HG03025 (cell line): ENCODE measurements around the gene CEL.
"Not testable (repeated sequence)": the region's sequence is repeated elsewhere in the genome, so short reads cannot be mapped to it uniquely, and the experiment has no call there.

ENCODE experiments used
- ATAC-seq: cut with Tn5 transposase; IDR thresholded peaks from one replicate; pipeline ENCODE4 v1.9.1; 2021; ENCODE audit warnings: mild to moderate bottlenecking, moderate library complexity; ENCODE audit not compliant: unreplicated experiment, low FRiP score

The CEL gene

DNA sequence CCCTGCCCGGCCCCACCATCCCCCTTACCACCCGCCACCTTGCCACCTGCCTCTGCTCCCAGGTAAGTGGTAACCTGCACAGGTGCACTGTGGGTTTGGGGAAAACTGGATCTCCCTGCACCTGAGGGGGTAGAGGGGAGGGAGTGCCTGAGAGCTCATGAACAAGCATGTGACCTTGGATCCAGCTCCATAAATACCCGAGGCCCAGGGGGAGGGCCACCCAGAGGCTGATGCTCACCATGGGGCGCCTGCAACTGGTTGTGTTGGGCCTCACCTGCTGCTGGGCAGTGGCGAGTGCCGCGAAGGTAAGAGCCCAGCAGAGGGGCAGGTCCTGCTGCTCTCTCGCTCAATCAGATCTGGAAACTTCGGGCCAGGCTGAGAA, at the start of gene CEL:
Gene CEL (plus strand): TSS at position 218 of the 382 bp plus-strand sequence. CDS start 22 bp downstream, at position 240.
- not testable (repeated sequence) for ATAC-seq

DNA sequence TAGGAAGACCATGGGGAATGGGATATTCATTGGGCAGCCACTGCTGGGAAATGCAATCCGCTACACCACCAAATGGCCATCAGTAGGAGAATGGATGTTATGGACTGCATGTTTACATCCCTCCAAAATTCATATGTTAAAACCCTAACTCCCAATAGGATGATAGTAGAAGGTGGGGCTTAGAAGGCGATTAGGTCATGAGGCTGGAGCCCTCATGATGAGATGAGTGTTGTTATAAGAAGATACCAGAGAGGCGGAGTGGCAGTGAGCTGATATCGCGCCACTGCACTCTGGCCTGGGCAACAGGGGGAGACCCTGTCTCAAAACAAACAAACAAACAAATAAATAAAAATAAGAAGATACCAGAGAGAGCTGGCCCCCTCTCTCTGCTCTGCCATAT, 47.1 kb upstream of the CEL start:
- ATAC-seq: no peak

DNA sequence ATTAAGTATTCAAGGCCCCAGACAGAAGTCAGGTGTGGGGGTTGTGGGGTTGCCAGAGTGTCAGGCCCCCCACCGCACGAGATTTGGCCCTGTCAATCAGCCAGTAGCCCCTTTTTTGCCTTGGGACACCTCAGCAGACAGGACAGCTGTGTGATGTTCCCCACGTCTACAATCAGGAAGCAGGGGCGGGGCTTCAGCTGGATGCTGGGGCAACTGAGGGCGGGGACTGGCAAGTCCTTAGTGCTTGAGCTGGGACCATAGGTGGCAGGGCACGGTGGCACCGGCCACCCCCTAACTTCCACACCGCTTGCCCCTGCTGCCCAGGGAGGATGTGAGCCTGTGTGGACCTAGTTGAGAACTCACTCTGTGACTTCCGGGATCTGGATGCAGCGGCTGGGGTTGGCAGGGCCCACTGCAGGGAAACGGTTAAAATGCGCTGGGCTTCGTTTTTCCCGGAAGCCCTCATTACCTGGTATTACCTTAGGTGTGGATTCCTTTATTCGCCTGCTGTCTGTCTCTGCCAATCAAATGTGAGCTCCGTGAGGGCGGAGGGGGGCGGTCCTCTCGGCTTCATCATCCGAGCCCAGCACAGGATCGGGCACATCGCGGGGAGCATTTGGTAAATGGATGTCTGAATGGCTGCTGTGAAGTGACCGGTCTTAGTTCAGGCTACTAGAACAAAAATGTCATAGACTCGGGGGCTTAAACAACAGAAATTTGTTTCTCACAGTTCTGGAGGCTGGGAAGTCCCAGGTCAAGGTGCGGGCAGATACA, 38.5 kb upstream of the CEL start:
- ATAC-seq: no peak

DNA sequence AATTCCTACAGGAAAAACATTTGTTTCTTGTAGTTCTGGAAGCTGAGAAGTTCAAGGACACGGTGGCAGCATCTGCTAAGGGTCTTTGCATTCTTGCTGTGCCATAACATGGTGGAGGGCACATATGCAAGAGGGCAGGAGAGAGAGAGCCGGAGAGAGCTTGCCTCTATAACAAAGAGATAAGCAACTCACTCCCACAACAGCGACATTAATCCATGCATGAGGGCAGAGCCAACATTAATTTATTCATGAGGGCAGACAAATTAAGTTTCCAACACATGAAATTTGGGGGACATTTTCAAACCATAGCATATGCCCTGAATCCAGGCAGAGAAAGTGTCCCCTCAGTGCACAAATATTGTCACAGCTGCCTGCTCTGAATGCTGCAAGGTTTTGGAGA, 35.4 kb upstream of the CEL start:
- no peak for ATAC-seq

DNA sequence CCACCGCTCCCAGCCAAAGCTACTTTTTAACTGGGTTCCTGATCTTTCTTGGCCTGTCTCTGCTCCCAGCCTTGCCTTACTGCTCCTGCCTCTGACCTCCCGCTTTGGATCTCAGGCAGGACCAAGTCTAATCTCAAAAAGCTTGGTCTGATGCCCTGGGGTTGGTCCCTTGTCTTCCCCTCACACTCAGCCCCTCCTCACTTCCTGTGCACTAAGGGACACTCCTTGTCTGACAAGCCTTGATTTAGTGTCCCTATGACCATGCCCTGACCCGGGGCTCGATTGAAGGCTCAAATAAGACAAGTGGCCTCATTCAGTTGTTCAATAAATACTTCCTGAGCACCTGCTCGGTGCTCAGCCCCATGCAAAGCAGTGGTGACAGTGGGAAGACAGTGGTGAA, 34.6 kb upstream of the CEL start:
- ATAC-seq: no peak

DNA sequence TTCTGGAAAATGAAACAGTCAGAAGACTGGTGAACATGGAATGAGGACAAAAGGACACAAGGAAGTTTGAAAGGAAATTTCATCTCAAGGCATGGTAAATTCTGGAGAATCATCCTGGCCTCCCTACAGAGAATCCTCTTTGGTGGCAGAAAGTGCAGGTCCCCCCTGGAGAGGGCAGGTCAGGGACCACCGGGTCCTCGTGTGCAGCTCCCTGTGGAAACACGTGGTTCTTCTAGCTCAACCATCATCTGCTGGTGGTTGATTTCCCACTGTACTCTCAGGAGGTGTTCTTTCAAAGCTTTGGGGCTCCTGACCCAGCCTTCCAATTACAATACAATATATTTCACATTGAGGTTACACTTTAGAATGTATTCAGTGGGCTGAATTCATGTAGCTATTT, 33.6 kb upstream of the CEL start:
- no peak for ATAC-seq

DNA sequence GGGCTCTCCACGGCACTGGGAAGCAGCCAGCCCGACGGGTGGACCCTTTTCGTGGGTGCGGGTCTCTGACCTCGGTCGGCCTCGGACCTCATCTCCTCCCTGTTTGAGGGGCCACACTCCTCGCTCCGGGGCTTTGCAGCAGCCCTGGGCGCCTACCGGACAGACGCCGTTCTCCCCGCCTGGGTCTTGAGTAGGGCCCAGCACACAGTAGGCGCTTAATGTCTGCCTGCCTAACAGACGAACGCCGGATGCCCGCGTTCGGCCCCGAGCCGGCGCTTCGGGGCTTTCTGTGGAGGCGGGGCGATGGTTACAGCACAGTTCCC, 31.8 kb upstream of the CEL start:
- peak; percentile 5 for ATAC-seq

DNA sequence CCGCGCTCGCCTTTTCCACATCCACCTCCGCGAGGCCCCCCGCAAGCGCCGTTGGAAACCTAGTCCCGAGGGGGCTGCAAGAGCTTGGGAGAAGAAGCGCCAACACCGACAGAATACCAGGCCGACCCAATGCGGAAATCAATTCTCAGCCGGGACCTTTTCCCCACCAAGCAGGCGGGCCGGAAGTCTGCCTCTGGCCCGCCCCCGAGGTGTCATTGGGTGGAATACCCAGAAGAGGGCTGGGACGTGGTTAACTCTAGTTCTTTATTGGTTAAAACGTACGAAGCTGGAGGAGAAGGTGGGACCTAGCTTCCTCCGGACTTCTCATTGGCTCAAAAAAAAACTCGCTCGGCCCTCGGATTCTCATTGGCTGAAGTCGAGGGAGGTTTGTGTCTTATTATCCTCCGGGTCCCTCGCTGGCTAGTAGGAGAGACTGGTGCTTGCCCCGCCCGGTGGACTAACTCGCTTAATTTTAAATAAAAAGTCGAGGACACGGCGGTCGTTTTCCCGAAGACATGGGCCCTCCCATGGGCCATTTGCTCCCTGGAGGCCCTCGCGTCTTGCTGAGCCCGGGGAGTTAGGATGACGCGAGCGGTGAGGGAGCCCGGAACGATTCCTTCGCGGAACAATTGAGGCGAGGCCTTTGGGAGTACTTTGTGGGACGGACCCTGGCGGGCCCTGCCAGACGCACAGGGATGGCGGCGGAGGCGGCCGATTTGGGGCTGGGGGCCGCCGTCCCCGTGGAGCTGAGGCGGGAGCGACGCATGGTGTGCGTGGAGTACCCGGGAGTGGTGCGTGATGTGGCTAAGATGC, 31.3 kb upstream of the CEL start, which contains the start of gene GTF3C5:
Gene GTF3C5 (plus strand): TSS at position 681 of the 813 bp plus-strand sequence. CDS start 15 bp downstream, at position 696.
- peak; percentile 92 for ATAC-seq

DNA sequence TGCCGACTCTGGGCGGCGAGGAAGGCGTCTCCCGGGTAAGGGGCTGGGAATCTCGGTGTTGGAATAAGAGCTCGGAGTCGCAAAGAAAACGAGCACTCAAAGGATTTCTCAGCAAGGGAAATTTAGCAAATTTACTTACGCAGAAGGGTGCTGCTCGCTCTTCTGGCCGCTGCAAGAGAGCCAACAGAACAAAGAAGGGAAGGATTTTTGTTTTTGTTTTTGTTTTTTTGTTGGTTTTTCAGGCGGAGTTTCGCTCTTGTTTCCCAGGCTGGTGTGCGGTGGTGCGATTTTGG, 30.7 kb upstream of the CEL start:
- no peak for ATAC-seq

DNA sequence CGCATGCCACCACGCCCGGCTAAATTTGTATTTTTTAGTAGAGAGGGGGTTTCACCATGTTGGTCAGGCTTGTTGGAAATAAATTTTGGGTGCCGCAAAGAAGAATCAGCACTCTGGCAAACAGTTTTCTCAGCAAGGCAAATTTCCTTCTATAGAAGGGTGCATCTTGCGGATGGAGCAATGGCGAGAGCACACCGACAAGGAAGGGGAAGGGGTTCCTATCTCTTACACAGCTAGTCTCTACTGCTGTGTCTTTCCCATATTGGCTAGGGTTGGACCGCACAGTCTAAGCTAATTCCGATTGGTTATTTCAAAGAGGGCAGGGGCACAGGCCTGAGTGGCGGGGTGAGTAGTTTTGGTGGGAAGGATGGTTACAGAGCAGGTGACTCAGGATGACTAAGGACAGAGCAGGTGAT, 30.3 kb upstream of the CEL start:
- no peak for ATAC-seq

DNA sequence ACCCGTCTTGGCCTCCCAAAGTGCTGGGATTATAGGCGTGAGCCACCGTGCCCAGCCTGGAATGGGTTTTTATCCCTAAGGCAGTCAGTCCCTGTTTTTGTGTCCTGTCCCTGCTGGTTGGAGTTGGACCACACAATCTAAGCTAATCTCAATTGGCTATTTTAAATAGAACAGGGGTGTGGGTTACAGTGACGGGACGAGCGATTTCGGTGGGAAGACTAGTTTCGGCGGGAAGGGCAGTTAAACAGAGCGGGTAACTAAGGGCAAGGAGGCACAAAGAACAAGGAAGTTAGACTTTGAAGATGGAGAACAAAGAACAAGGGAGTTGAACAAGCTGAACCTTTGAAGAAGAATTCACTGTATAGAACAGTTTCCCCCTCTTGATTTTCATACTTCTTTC, 29.6 kb upstream of the CEL start:
- no peak for ATAC-seq

DNA sequence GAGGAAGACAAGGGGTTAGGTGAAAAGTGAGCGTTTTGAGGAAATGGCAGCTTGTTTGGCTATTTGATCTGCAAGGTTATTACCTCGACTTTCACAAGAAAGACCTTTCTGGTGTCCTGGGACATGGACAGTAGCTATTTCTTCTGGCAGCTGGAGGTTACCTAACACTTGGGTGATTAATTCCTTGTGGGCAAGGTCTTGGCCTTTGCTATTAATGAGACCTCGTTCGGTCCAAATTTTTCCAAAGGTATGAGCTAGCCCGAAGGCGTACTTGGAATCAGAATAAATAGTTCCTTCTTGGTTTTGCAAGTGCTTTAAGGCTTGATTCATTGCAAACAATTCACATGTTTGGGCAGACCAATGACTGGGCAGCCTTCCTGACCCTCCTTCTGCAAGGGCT, 26.1 kb upstream of the CEL start:
- no peak for ATAC-seq

DNA sequence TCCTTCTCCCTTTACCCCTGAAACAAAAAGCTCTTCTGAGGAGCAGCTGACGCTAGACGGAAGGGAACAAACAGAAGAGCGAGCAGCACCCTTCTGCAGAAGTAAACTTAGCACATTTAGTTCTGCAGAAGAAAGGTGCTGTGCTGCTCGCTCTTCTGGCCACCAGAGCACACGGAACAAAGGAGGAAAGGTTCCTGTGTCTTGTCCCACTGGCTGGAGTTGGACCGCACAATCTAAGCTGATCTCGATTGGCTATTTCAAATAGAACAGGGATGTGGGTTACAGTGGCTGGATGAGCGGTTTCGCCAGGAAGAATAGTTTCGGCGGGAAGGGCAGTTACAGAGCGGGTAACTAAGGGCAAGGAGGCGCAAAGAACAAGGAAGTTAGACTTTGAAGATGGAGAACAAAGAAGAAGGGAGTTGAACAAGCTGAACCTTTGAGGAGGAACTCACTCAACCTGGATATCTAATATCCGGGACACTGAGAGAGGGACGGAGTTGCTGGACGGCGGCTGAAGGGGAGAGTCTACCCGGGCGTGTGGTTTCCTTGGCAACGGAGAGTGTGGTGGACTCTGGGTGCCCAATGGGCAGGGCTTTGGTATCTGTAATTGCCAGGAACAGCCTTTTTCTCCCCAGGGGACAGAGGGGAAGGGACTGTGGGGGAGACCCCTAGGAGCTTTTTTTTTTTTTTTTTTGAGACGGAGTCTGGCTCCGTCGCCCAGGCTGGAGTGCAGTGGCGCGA, 23.8 kb upstream of the CEL start:
- ATAC-seq: no peak

DNA sequence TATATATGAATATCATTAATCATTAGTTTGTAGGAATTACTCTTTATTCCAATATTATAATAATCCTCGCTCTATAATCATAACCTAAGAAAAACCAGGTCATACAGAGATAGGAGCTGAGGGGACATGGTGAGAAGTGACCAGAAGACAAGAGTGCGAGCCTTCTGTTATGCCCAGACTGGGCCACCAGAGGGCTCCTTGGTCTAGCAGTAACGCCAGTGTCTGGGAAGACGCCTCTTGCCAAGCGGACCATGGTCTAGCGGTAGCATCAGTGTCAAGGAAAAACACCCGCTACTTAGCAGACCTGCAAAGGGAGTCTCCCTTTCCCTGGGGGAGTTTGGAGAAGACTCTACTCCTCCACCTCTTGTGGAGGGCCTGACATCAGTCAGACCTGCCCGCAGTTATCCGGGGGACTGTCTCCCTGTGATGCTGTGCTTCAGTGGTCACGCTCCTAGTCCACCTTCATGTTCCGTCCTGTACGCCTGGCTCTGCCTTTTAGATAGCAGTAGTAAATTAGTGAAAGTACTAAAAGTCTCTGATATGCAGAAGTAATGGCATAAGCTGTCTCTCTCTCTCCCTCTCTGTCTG, 20.8 kb upstream of the CEL start:
- ATAC-seq: not testable (repeated sequence)

DNA sequence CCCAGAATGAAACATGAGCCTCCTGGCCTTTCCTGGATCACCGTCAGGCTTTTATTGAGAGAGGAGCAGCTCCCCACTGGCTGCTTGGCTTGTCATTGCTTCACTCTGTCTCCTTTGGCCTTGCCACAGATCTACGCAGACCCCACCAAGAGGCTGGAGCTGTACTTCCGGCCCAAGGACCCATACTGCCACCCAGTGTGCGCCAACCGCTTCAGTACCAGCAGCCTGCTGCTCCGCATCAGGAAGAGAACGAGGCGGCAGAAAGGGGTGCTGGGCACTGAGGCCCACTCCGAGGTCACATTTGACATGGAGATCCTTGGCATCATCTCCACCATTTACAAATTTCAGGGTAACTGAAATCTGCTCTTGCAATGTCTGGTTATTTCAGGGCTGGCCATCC, 19.8 kb upstream of the CEL start:
- ATAC-seq: no peak

DNA sequence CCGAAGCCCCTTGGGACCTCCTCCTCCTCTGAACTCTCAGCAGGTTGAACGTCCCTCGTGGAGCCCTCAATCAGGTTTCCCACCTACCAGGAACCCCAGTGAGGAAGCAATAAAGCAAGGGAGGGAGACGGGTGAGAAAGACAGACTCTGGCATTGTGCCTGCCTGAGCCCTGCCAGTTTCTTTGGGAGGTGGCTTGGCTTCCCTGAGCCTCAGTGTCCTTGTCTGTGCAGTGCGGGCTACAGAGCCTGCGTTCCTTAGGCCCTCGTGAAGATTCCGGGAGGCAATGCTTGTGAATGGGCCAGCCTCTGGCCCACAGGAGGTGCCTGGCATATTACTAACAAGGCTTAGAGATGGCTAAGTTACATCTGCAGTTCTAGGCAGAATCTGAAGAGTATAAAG, 19.1 kb upstream of the CEL start:
- ATAC-seq: no peak

DNA sequence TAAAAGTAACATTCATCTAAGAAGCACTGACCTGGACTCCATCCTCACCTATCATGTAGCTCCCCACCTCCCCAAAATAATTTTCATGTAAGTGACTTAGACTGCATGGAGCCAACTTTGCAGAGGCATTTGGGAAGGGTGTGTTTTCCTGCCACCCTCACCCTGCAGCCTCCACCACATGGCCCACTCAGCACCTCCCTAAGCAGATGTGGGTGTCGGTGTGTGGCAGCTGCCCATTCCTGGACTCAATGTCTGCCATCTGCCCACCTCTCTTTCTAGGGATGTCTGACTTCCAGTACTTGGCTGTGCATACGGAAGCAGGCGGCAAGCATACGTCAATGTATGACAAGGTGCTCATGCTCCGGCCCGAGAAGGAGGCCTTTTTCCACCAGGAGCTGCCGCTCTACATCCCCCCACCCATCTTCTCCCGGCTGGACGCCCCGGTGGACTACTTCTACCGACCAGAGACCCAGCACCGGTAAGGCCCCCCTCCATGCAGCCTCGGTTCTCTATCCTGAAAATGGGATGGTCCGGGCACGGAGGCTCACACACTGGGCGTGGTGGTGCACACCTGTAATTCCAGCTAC, 18.2 kb upstream of the CEL start:
- no peak for ATAC-seq

DNA sequence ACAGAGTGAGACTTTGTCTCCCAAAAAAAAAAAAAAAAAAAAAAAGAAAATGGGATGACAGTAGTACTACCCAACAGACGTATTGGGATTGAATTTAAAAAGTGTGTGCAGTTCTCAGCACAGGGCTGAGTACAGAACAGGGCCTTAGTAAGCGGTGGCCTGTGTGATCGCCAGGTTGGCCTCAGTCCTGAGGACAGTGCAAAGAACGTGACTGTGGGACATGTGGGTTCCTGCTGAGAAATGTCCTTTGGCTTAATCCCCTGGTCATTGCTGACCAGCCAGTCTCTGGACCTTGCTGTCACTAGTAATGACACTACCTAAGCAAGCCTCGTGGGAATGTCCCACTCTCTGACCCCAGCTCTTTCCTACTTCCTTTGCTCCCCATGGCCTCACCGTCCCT, 17.7 kb upstream of the CEL start:
- no peak for ATAC-seq

DNA sequence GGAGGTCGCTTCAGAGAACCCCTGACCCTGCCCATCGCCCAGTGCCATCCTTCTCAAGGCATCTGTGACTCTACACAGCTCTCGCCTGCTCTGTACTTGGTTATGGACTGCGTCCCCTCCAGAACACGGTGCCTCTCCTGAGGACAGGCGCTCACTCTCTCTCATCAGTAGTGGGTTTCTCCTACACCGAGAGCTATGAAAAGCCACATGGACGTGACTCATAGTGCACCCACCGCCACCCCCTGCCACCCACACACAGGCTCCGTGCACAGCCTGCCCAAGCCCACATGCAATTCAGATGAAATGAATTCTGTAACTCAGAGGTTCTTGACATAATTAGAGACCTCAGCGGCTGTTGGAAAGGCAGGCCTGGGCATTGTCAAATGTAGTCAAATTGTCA, 17.1 kb upstream of the CEL start:
- no peak for ATAC-seq

DNA sequence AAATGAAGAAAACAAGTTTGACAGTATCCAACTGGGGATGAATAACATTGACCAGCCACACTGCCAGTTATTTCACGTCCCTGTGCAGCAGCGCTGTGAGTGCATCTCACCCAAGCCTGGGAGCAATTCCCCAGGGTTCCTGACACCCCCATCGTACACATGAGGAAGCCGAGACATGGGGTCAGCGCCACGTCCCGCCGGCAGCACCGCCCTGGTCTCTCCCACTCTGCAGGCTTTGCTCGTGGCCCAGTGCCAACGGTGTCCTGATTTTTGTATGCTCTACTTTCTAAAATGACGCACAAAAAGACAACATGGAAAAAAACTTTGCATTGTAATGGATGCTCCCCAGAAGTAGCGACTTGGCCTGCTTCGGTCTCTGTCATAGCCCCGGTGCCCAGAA, 16.6 kb upstream of the CEL start:
- no peak for ATAC-seq
